Activated T-cell treated with anti-CD3 and anti-CD28 coated beads, Interleukin-2, amount 50 U/mL, for 24 hours (primary cell): ENCODE measurements around the gene TAF4.

Experiments
- DNase-seq: peaks from one replicate; pipeline ENCODE4 v3.0.0-alpha.2; 2020
- H3K27ac Mint-ChIP-seq: 2 replicates; pipeline ENCODE4 v1.8.0; 2020; ENCODE audit warnings: mild to moderate bottlenecking, mixed read lengths
- H3K27me3 Mint-ChIP-seq: 2 replicates; pipeline ENCODE4 v1.8.0; 2020; ENCODE audit warnings: mixed read lengths
- H3K36me3 Mint-ChIP-seq: 2 replicates; pipeline ENCODE4 v1.8.0; 2020; ENCODE audit warnings: low read depth, mixed read lengths
- H3K4me1 Mint-ChIP-seq: 2 replicates; pipeline ENCODE4 v1.8.0; 2020; ENCODE audit warnings: low read depth, mixed read lengths
- H3K4me3 Mint-ChIP-seq: 2 replicates; pipeline ENCODE4 v1.8.0; 2020; ENCODE audit warnings: mild to moderate bottlenecking, moderate library complexity, mixed read lengths
- H3K9me3 Mint-ChIP-seq: 2 replicates; pipeline ENCODE4 v1.8.0; 2020; ENCODE audit warnings: mixed read lengths

The TAF4 gene

GRCh38 chr20:62055106-62055861 is 10.4 kb downstream of the TAF4 start:
- H3K27ac Mint-ChIP-seq = no peak overlapping the region
- no peak overlapping the region for H3K4me3 Mint-ChIP-seq
- peaks cover 35% of the 10 kb centered on the region for H3K36me3 Mint-ChIP-seq
- peaks cover 68% of the 10 kb centered on the region for H3K4me1 Mint-ChIP-seq
- no peaks in the 10 kb centered on the region for H3K27me3 Mint-ChIP-seq
- DNase-seq = no peak
- H3K9me3 Mint-ChIP-seq = no peaks in the 10 kb centered on the region

GRCh38 chr20:62054451-62054953 is 11.2 kb downstream of the TAF4 start:
- Mint-ChIP-seq H3K27me3 (no peaks in the 10 kb centered on the region), H3K27ac (no peak overlapping the region), H3K4me1 (peaks cover 66% of the 10 kb centered on the region), H3K9me3 (no peaks in the 10 kb centered on the region), H3K4me3 (no peak overlapping the region), H3K36me3 (peaks cover 33% of the 10 kb centered on the region)
- no peak for DNase-seq

GRCh38 chr20:62053465-62054196 is 12.1 kb downstream of the TAF4 start:
- Mint-ChIP-seq H3K36me3 (peaks cover 29% of the 10 kb centered on the region), H3K27ac (peak overlapping the region; percentile 50), H3K4me1 (peaks cover 65% of the 10 kb centered on the region), H3K27me3 (no peaks in the 10 kb centered on the region), H3K9me3 (no peaks in the 10 kb centered on the region), H3K4me3 (no peak overlapping the region)
- DNase-seq = no peak

GRCh38 chr20:62052842-62053464 is 12.7 kb downstream of the TAF4 start:
- Mint-ChIP-seq H3K9me3 (no peaks in the 10 kb centered on the region), H3K36me3 (peaks cover 29% of the 10 kb centered on the region), H3K4me3 (no peak overlapping the region), H3K4me1 (peaks cover 65% of the 10 kb centered on the region), H3K27ac (peak overlapping the region; percentile 50), H3K27me3 (no peaks in the 10 kb centered on the region)
- no peak for DNase-seq

GRCh38 chr20:62052336-62052841 is 13.3 kb downstream of the TAF4 start:
- Mint-ChIP-seq H3K9me3 (no peaks in the 10 kb centered on the region), H3K4me3 (no peak overlapping the region), H3K36me3 (peaks cover 29% of the 10 kb centered on the region), H3K27ac (no peak overlapping the region), H3K27me3 (no peaks in the 10 kb centered on the region), H3K4me1 (peaks cover 64% of the 10 kb centered on the region)
- DNase-seq = peak; percentile 14

GRCh38 chr20:62051546-62052255 is 14.0 kb downstream of the TAF4 start:
- H3K27ac Mint-ChIP-seq = peak overlapping the region; percentile 61
- peaks cover 31% of the 10 kb centered on the region for H3K36me3 Mint-ChIP-seq
- H3K27me3 Mint-ChIP-seq = no peaks in the 10 kb centered on the region
- DNase-seq = peak; percentile 24
- H3K4me3 Mint-ChIP-seq = no peak overlapping the region
- H3K9me3 Mint-ChIP-seq = no peaks in the 10 kb centered on the region
- H3K4me1 Mint-ChIP-seq = peaks cover 61% of the 10 kb centered on the region

- no peak overlapping the region for H3K4me3 Mint-ChIP-seq
- no peak for DNase-seq
- peaks cover 60% of the 10 kb centered on the region for H3K4me1 Mint-ChIP-seq
- peaks cover 28% of the 10 kb centered on the region for H3K36me3 Mint-ChIP-seq
- H3K9me3 Mint-ChIP-seq = no peaks in the 10 kb centered on the region
- H3K27me3 Mint-ChIP-seq = no peaks in the 10 kb centered on the region
- peak overlapping the region; percentile 61 for H3K27ac Mint-ChIP-seq
These were observed 14.5 kb downstream of the TAF4 start for GRCh38 chr20:62051144-62051543.

GRCh38 chr20:62050166-62051120 is 15.2 kb downstream of the TAF4 start:
- H3K27ac Mint-ChIP-seq = peak overlapping the region; percentile 74
- H3K4me1 Mint-ChIP-seq = peaks cover 61% of the 10 kb centered on the region
- H3K27me3 Mint-ChIP-seq = no peaks in the 10 kb centered on the region
- H3K36me3 Mint-ChIP-seq = peaks cover 28% of the 10 kb centered on the region
- H3K4me3 Mint-ChIP-seq = no peak overlapping the region
- peak; percentile 15 for DNase-seq
- H3K9me3 Mint-ChIP-seq = no peaks in the 10 kb centered on the region

GRCh38 chr20:62049342-62050165 is 16.1 kb downstream of the TAF4 start:
- H3K27ac Mint-ChIP-seq = peak overlapping the region; percentile 47
- no peaks in the 10 kb centered on the region for H3K9me3 Mint-ChIP-seq
- peaks cover 58% of the 10 kb centered on the region for H3K4me1 Mint-ChIP-seq
- DNase-seq = peak; percentile 19
- H3K36me3 Mint-ChIP-seq = peaks cover 21% of the 10 kb centered on the region
- no peaks in the 10 kb centered on the region for H3K27me3 Mint-ChIP-seq
- no peak overlapping the region for H3K4me3 Mint-ChIP-seq

- no peak for DNase-seq
- peaks cover 15% of the 10 kb centered on the region for H3K36me3 Mint-ChIP-seq
- no peak overlapping the region for H3K27ac Mint-ChIP-seq
- H3K4me1 Mint-ChIP-seq = peaks cover 54% of the 10 kb centered on the region
- H3K27me3 Mint-ChIP-seq = no peaks in the 10 kb centered on the region
- H3K4me3 Mint-ChIP-seq = no peak overlapping the region
- no peaks in the 10 kb centered on the region for H3K9me3 Mint-ChIP-seq
These were observed 16.8 kb downstream of the TAF4 start for GRCh38 chr20:62048821-62049291.

- H3K36me3 Mint-ChIP-seq = peaks cover 13% of the 10 kb centered on the region
- H3K4me3 Mint-ChIP-seq = no peak overlapping the region
- no peaks in the 10 kb centered on the region for H3K27me3 Mint-ChIP-seq
These were observed 17.3 kb downstream of the TAF4 start for GRCh38 chr20:62048346-62048761.

GRCh38 chr20:62047666-62048345 is 17.9 kb downstream of the TAF4 start:
- peaks cover 48% of the 10 kb centered on the region for H3K4me1 Mint-ChIP-seq

More at GRCh38 chr20:62048346-62048761, 17.3 kb downstream of the TAF4 start:
- H3K4me1 Mint-ChIP-seq = peaks cover 53% of the 10 kb centered on the region
- no peak for DNase-seq
- H3K27ac Mint-ChIP-seq = no peak overlapping the region
- no peaks in the 10 kb centered on the region for H3K9me3 Mint-ChIP-seq

More at GRCh38 chr20:62047666-62048345, 17.9 kb downstream of the TAF4 start:
- peaks cover 8% of the 10 kb centered on the region for H3K36me3 Mint-ChIP-seq
- no peaks in the 10 kb centered on the region for H3K27me3 Mint-ChIP-seq
- no peak for DNase-seq
- H3K9me3 Mint-ChIP-seq = no peaks in the 10 kb centered on the region
- H3K4me3 Mint-ChIP-seq = no peak overlapping the region
- no peak overlapping the region for H3K27ac Mint-ChIP-seq
